Gastrocnemius medialis (tissue), 4 donors: Measurements from ENCODE around the gene EVL.

Source experiments
- CTCF ChIP-seq, 5 experiments: fragments of 450-650 bp in 3 of 5; fragments of 200-600 bp in 2 of 5; sonication (generic) in 2 of 5; IDR thresholded peaks in 4 of 5; conservative IDR thresholded peaks in 1 of 5; 1 replicate in 4 of 5; 2 replicates in 1 of 5; pipeline ENCODE4 v1.5.1; 2016 to 2019; ENCODE audit warnings: antibody characterized with exemption in 5 of 5, mild to moderate bottlenecking in 3 of 5, moderate library complexity in 3 of 5
- POLR2A ChIP-seq, 2 donors: fragments of 450-650 bp; IDR thresholded peaks; one replicate each; pipeline ENCODE4 v1.6.1; 2017; ENCODE audit warnings: antibody characterized with exemption in 2 of 2, mild to moderate bottlenecking in 2 of 2, moderate library complexity in 2 of 2

- TF ChIP-seq CTCF (IDR thresholded peaks at IDR 0.05 in 4 of 5, conservative IDR thresholded peaks at IDR 0.05 in 1 of 5), result no peak
- no peak for TF ChIP-seq POLR2A (IDR thresholded peaks at IDR 0.05)
Observed at GRCh38 chr14:100121643-100122480, 56.6 kb downstream of the EVL start.
